Measurements from ENCODE around the gene ZNF280C. TPM values are rescaled to one million over a fixed set of nuclear protein-coding genes. Genes with fewer than 3 reads are reported as not detected.

The ZNF280C gene
- total RNA-seq, 6 experiments from 2014 or later, result 5.6 to 7.1 (median 6.6) TPM

DNA sequence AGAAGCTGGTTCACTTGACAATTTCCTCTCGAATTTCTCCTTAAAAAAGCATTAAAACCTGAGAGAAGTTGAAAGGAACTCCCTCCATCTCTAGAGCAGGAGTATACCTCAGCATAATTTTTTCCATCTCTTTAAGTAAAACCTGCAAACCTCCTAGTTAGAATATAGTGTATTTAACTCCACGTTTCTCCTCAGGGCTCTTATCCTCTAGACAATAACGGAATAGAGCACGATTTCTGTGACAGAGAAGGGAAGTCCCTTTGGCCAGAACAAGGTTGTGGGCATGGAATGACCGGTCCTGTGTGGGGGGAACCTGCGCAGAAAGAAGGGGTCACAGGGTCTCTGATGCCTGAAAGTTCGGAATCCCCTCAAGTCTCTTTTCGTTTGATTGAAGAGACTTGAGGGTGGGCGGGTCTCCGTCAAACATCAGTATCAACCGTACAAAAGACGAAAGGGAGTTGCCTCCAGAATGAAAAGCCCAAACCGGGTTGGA, 697 bp downstream of the ZNF280C start:
- no peaks in the 10 kb centered on the region for H3K36me3 Mint-ChIP-seq (ENCODE audit: low read depth)
- no peaks in the 10 kb centered on the region for H3K9me3 Mint-ChIP-seq
- peak overlapping the region; percentile 72 for H3K27ac Mint-ChIP-seq
- peak overlapping the region; percentile 96 for H3K4me3 Mint-ChIP-seq
- TF ChIP-seq, protein P1, sequence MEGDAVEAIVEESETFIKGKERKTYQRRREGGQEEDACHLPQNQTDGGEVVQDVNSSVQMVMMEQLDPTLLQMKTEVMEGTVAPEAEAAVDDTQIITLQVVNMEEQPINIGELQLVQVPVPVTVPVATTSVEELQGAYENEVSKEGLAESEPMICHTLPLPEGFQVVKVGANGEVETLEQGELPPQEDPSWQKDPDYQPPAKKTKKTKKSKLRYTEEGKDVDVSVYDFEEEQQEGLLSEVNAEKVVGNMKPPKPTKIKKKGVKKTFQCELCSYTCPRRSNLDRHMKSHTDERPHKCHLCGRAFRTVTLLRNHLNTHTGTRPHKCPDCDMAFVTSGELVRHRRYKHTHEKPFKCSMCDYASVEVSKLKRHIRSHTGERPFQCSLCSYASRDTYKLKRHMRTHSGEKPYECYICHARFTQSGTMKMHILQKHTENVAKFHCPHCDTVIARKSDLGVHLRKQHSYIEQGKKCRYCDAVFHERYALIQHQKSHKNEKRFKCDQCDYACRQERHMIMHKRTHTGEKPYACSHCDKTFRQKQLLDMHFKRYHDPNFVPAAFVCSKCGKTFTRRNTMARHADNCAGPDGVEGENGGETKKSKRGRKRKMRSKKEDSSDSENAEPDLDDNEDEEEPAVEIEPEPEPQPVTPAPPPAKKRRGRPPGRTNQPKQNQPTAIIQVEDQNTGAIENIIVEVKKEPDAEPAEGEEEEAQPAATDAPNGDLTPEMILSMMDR (IDR thresholded peaks at IDR 0.05), result no peak
- peaks cover 13% of the 10 kb centered on the region; the same call in 1 of the 2 replicates for H3K4me1 Mint-ChIP-seq (ENCODE audit: low read depth)
- H3K27me3 Mint-ChIP-seq (ENCODE audit: insufficient read depth), result peaks cover 2% of the 10 kb centered on the region; the same call in 1 of the 2 replicates
- no peak for DNase-seq

DNA sequence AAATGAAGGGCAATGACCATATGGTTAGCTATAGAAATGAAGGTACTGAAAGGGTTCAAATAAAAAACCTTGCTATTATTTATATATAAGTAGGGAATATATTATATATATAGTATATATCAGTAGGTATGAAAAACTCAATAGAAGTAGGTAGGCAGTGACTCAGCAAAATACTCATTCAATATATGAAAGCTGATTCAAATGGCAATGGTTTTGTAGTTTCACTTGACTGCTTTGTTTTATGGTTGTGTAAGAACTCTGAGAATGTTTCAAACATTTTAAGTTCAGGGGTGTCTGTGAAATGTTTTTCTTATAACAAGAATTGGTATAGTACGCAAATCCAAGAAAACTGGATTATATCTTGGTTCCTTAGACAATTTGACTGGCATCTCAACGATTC, 4.1 kb downstream of the ZNF280C start:
- TF ChIP-seq, protein P1 (IDR thresholded peaks at IDR 0.05), result no peak
- H3K36me3 Mint-ChIP-seq (ENCODE audit: low read depth), result no peaks in the 10 kb centered on the region
- no peak overlapping the region for H3K27ac Mint-ChIP-seq
- H3K9me3 Mint-ChIP-seq, result no peaks in the 10 kb centered on the region
- H3K4me3 Mint-ChIP-seq, result no peak overlapping the region
- DNase-seq, result no peak
- no peaks in the 10 kb centered on the region for H3K27me3 Mint-ChIP-seq (ENCODE audit: insufficient read depth)
- H3K4me1 Mint-ChIP-seq (ENCODE audit: low read depth), result peaks cover 15% of the 10 kb centered on the region; the same call in 1 of the 2 replicates

DNA sequence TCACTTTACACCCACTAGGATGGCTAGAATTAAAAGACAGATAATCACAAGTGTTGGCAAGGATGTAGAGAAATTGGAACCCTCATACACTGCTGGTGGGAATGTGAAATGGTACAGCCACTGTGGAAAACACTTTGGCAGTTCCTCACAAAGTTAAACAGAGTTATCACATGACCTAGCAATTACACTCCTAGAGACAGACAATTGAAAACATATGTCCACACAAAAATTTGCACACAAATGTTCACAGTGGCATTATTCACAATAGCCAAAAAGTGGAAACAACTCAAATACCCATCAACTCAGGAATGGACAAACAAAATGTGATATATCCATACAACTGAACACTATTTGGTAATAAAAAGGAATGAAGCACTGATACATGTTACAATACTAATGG, 5.7 kb downstream of the ZNF280C start:
- H3K36me3 Mint-ChIP-seq (ENCODE audit: low read depth), result no peaks in the 10 kb centered on the region
- peaks cover 15% of the 10 kb centered on the region; the same call in 1 of the 2 replicates for H3K4me1 Mint-ChIP-seq (ENCODE audit: low read depth)
- no peaks in the 10 kb centered on the region for H3K9me3 Mint-ChIP-seq
- no peak overlapping the region for H3K27ac Mint-ChIP-seq
- no peak overlapping the region for H3K4me3 Mint-ChIP-seq
- no peaks in the 10 kb centered on the region for H3K27me3 Mint-ChIP-seq (ENCODE audit: insufficient read depth)
- DNase-seq, result no peak
- TF ChIP-seq, protein P1 (IDR thresholded peaks at IDR 0.05), result no peak

DNA sequence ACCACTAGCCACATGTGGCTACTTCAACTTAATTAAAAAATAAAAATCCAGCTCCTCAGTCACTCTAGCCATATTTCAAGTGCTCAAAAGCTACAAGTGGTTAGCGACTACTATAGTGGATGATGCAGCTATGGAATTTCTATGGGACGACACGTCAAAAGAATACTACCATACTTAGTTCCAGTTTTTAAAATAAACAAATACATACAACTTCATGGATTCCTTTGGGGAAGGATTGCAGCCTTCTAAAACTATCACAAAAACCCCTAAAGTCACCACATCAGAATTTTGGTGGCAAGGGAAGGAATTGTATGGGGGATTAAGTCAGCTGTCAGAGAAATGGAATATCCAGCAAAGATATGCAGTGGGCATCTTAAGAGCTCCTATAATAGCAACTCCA, 6.5 kb downstream of the ZNF280C start:
- DNase-seq, result no peak
- Mint-ChIP-seq H3K27ac (no peak overlapping the region), H3K4me3 (no peak overlapping the region)

DNA sequence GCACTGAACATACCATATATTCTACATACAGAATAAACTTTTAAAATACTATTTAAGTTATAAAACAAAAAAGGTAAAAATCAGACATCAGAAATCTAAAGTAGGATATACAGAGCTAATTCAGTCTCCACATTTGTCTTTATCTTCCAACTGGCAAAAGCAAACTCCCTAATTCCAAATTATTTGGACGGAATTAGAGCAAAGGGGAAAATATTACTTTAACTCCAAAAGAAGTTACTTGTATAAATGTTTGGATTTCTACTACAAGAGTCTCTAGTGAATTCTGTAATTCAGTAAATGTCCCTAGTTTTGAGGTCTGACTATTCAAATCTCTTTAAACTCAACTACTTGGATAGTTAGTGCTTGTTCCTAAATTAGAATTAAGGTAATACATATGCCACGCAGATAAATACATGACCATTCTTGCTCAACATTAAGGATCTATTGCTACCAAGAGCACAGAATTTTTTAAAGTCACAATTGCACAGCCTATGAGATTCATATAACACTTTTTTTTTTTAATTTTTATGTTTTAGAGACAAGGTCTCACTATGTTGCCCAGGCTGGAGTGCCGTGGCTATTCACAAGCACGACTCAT, 7.3 kb downstream of the ZNF280C start:
- no peaks in the 10 kb centered on the region for H3K36me3 Mint-ChIP-seq (ENCODE audit: low read depth)
- H3K27me3 Mint-ChIP-seq (ENCODE audit: insufficient read depth), result no peaks in the 10 kb centered on the region
- H3K4me3 Mint-ChIP-seq, result no peak overlapping the region
- H3K27ac Mint-ChIP-seq, result no peak overlapping the region
- H3K9me3 Mint-ChIP-seq, result no peaks in the 10 kb centered on the region
- TF ChIP-seq, protein P1 (IDR thresholded peaks at IDR 0.05), result no peak
- peaks cover 14% of the 10 kb centered on the region; the same call in 1 of the 2 replicates for H3K4me1 Mint-ChIP-seq (ENCODE audit: low read depth)
- no peak for DNase-seq

More for the DNA sequence above, 6.5 kb downstream of the ZNF280C start:
- Mint-ChIP-seq H3K4me1 (ENCODE audit: low read depth) (peaks cover 15% of the 10 kb centered on the region; the same call in 1 of the 2 replicates), H3K9me3 (no peaks in the 10 kb centered on the region), H3K27me3 (ENCODE audit: insufficient read depth) (no peaks in the 10 kb centered on the region), H3K36me3 (ENCODE audit: low read depth) (no peaks in the 10 kb centered on the region)
- TF ChIP-seq, protein P1 (IDR thresholded peaks at IDR 0.05), result no peak

Measured in HFFc6 (cell line).